ENCODE measurements around the gene PPM1F.

PPM1F gene, protein sequence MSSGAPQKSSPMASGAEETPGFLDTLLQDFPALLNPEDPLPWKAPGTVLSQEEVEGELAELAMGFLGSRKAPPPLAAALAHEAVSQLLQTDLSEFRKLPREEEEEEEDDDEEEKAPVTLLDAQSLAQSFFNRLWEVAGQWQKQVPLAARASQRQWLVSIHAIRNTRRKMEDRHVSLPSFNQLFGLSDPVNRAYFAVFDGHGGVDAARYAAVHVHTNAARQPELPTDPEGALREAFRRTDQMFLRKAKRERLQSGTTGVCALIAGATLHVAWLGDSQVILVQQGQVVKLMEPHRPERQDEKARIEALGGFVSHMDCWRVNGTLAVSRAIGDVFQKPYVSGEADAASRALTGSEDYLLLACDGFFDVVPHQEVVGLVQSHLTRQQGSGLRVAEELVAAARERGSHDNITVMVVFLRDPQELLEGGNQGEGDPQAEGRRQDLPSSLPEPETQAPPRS

DNA sequence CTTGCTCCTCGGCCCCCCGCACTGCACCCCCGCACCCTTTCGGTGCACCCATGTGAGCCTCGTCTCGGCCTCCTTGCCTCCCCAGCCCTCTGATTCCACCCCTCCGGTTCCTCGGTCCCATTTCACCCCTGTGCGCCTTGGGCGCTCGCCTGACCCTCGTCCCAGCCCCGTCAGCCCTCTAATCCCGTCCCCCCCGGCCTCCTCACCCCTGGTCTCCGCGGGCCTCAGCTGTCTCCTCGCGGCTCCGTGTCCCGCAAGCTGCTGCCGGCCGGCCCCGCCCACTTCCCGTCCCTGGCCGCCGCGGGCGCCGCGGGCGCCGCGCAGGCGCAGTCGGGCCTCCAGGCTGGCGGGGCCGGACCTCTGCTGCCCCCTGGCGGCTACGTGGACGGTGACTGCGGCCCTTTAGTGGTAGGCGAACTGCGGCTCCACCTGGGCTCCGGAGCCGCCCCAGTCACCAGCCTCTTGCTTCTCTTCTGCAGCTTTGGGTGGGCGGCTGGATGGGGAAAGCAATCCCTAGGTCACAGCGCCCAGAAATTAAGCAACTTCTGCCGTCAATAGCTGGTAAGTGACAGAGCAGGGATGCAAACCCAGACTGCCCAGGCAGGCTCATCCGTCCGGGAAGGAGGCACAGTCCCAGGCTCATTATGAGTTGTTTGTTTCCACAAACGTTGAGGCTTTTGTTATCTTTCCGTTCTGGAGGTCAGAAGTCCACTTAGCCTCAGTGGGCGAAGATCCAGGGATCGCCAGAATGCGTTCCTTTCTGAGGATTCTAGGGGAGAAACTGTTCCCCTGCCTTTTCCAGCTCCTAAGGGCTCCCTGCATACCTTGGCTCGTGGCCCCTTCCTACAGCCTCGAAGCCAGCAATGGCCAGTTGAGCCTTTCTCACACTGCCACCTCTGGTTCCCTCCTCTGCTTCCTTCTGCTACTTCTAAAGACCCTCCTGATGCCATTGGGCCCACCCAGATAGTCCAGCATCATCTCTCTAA lies at the start of gene PPM1F:
Gene PPM1F (minus strand): TSS at position 263 of the 986 bp plus-strand sequence. CDS start 6,800 bp downstream, outside the sequence.
- no peak for DNase-seq (ENCODE audit: extremely low read depth, low read depth)
- TF ChIP-seq CTCF (IDR thresholded peaks at IDR 0.05; ENCODE audit: low read depth, low read length), result peak; percentile 61

DNA sequence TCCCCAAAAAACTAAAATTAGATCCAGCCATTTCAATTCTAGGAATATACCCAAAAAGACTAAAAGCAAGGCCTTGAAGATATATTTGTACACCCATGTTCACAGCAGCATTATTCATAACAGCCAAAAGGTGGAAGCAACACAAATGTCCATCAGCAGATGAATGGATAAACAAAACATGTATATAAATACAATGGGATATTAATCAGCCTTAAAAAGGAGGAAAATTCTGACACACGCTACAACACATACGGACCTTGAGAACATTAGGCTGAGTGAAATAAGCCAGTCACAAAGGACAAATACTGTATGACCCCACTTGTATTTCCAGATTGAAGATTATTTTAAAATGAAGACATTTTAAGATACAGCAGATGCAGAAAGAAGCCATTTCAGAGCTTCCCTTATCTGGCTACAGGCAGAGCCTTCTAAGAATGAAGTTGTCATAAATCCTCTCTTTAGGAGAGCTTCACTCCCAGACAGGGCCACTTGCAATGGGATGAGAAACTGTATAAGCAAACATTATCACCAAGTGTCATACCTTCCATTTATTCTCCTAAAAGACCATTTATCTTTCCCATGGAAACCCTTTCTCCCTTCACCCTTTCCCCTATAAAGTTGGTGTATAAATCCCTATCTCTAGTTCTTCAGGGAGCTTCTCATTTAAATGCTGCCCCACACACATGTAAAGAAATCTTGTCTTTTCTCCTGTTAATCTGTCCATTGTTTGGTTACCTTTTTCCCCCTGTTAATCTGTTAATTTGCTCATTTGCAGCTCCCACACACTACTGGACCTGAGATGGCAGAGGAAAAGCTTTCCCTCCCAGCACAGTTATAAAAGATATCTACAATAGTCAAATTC lies 49.2 kb upstream of the PPM1F start:
- no peak for TF ChIP-seq CTCF (IDR thresholded peaks at IDR 0.05; ENCODE audit: low read depth, low read length)

DNA sequence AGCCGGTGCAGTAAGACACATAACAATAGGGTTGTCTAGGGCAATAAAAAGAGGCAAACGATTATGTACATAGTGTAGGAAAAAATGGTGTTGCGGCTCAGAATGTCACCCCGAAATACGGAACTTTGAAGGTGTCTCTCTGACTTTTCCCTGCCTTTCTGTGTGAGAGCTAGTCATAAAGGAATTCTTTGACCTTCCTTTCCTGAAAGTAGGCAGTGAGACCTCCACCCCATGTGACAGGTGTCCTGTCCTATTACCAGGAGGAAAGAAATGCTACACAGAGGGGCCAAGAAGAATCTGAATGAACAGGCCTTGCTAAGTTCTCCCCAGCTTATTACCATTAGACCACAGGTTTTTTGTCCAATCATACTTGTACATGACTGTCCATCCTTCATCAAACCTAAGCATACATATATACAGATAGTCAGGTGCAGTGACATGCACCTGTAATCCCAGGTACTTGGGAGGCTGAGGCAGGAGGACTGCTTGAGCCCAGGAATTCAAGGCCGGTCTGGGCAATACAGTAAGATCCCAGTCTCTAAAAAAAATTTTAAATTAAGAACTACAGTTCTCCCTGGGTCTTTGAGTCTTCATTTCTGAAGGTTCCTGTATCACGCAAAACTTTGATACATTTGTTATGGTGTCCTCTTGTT lies 46.1 kb upstream of the PPM1F start:
- no peak for DNase-seq (ENCODE audit: extremely low read depth, low read depth)
- no peak for TF ChIP-seq CTCF (IDR thresholded peaks at IDR 0.05; ENCODE audit: low read depth, low read length)

More for the DNA sequence above, 49.2 kb upstream of the PPM1F start:
- no peak for DNase-seq (ENCODE audit: extremely low read depth, low read depth)

- no peak for DNase-seq (ENCODE audit: extremely low read depth, low read depth)
- no peak for TF ChIP-seq CTCF (IDR thresholded peaks at IDR 0.05; ENCODE audit: low read depth, low read length)
These were observed 43.6 kb upstream of the PPM1F start for GRCh38 chr22:21996175-21996720.

GRCh38 chr22:21995660-21996059 lies 43.0 kb upstream of the PPM1F start:
- TF ChIP-seq CTCF (IDR thresholded peaks at IDR 0.05; ENCODE audit: low read depth, low read length), result no peak
- no peak for DNase-seq (ENCODE audit: extremely low read depth, low read depth)

- TF ChIP-seq CTCF (IDR thresholded peaks at IDR 0.05; ENCODE audit: low read depth, low read length), result no peak
- no peak for DNase-seq (ENCODE audit: extremely low read depth, low read depth)
These were observed 42.3 kb upstream of the PPM1F start for GRCh38 chr22:21994881-21995444.

Measured in AG09319 (cell line).